ENCODE measurements around the gene UGT2B17.
"Not testable (repeated sequence)": the region's sequence is repeated elsewhere in the genome, so short reads cannot be mapped to it uniquely, and the experiment has no call there.

UGT2B17 gene

DNA sequence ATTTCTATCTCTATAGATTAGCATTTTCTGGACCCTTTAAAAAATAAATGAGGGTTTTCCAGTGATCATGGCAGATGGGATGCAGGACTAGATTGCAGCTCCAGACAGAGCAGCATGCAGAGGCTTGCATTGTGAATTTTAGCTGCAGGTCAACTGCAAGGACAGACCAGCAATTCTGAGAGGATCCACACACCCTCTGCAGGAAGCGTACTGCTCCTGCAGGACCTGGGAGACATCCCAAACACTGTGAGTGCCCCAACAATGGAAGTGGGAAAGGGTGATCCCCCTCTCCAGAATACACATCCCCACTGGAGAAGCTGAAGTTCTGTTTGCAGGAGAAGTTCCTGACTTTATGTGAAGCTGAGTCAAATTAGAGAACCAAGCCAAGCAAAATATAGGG, 7.1 kb downstream of the UGT2B17 start:
- DNase-seq (ENCODE audit: low spot score), result not testable (repeated sequence)

DNA sequence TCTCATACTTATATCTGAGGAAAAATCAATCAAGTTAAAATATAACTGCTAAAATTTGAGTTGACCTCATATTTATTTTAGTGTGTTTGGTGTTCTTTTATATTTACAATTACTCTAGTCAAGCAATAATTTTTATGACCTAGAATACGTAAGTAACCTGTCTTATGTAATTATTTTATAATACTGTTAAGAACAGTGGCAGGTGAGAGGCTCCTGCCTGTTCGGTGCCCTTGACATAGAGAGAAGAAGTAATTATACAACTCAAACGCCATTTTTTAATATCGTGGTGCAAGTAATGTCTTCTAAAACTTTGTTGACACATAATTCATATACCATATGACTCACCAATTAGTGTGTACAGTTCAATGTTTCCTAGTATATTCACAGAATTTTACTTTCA, 7.6 kb downstream of the UGT2B17 start:
- DNase-seq (ENCODE audit: low spot score), result not testable (repeated sequence)

DNA sequence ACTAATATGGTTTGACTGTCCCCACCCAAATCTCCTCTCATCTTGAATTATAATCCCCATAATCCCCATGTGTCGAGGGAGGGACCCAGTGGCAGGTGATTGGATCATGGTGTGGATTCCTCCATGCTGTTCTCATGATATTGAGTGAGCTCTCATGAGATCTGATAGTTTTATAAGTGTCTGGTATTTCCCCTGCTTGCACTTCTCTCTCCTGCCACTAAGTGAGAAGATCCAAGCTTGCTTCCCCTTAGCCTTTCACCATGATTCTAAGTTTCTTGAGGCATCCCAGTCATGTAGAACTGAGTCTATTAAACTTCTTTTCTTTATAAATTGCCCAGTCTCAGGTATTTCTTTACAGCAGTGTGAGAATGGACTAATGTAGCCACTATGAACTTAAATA, 9.8 kb downstream of the UGT2B17 start:
- DNase-seq (ENCODE audit: low spot score), result not testable (repeated sequence)

DNA sequence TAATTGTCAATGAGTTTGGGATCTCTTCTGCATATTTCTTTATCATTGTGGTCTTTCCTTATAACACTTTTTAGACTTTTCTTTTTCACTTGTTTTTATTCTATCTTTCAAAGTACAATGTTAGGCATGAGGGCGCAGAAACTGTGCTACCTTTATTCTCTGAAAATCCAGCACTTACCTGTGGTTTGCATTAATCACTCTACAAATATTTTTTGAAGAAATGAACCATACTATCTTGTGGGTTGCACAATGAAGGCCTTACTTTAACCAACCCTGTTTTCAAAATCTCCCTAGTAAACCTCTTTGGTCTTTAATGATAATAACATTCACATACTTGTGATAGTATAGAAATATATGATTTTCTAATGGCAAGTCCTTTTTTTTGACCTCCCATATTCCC, 11.0 kb downstream of the UGT2B17 start:
- DNase-seq (ENCODE audit: low spot score), result not testable (repeated sequence)

DNA sequence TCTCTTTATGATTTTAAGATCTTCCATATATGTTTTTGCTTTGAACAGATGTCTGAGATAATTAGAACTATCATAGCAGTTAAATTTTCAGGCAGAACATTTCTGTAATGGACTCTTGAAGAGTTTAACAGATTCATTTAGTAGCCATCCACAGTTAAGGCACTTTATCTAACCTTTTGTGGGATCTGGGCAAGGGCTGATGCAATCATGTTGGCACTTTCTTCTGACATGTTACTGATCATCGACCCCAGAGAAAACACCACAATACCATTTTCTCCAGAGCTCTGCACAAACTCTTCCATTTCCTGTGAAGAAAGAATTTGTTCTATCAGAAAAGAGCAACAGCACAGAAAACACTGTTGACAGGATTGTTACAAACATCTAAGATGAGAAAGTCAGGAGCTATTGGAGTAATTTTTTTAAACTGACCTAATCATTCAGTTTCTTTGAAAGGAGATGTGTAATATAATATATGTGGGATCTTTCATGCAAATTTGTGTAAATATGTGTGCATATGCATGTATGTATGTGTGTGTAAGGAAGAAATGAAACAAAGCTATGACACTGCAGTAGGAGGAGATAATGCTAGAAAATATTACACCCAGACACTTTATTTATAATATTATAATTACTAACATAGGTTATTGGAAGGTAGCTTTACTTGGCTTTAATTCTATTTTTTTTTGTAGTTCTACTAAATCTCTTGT, 15.6 kb downstream of the UGT2B17 start:
- not testable (repeated sequence) for DNase-seq (ENCODE audit: low spot score)

DNA sequence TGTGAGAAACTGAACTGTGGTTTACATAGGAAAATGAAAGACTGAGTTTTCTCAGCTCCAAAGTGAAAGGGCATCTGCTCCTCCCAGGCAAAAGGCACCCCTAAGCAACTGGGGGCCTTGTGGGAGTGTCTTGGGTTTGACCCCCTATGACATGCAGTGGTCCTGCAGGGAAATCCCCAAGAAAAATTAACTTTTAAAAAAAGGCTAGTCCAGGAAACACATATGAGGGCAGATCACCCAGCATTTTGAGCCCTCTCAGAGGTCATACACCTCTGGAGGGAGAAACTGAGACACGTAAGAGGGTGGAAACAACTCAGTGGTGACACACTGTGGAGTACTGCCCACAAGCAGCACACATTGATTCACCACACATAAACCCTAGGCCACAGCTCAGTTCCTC, 22.3 kb downstream of the UGT2B17 start:
- not testable (repeated sequence) for DNase-seq (ENCODE audit: low spot score)

DNA sequence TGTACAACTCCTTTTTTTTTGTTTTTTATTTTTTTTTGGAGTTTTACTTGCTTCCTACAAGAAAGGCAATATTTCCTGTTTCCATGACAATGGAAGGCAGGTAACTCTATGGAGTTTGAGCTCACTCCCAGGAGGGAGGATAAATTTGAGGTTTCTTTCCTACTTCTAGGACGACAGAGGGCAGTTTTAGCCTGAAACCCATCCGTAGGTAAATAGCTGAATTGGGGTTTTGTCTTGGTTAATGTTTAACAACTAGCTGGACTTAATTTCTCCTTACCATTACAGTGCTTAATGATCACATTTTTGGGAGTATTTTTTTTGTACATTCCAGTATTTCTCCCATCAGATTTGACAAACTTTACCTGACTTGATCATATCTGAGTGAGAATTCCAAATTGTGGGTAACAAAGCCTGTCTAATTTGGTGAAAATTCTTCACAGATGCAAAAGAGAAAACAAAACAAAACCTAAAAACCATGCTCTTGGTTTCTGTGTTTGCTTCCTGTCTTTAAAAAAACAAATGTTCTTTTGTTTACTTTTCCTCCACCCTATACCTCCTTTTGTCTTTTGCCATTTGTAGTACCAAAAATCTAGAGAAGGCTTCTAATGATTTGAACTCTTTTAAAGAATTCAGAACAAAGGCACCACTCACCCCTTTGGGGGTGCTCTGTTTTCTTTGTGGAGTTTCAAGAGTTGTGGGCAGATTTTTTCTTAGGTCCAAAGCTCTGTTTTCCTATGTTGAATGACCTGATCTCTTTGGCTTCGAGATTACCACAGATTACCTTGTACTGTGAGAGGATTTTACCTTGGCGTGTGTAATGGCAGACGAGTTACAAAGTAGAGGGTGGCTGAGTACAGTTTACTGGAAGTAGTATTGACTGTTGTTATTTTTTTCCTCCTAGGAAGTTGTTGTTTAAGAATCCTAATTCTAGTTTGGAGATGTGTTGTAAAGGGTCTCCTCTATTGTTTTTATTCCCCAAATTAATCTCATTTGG, 23.0 kb downstream of the UGT2B17 start:
- not testable (repeated sequence) for DNase-seq (ENCODE audit: low spot score)

DNA sequence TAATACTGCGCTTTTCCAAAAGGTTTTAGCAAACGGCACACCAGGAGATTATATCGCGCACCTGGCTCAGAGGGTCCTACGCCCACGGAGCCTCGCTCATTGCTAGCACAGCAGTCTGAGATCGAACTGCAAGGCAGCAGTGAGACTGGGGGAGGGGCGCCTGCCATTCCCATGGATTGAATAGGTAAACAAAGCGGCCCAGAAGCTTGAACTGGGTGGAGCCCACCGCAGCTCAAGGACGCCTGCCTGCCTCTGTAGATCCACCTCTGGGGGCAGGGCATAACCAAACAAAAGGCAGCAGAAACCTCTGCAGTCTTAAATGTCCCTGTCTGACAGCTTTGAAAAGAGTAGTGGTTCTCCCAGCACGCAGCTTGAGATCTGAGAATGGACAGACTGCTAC, 33.4 kb downstream of the UGT2B17 start:
- not testable (repeated sequence) for DNase-seq (ENCODE audit: low spot score)

DNA sequence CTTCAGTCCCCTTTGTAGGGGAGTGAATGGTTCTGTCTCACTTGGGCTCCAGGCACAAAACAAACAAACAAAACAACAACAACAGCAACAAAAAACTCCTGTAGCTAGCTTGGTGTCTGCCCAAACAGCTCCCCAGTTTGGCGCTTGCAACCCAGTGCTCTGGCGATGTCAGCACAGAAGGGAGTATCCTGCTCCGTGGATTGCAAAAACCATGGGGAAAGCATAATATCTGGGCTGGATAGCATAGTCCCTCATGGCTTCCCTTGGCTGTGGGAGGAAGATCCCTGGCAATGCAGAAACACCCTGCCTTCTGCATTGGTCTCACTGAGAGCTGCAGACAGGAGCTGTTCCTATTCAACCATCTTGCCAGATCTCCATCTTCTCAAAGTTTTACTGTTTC, 39.7 kb downstream of the UGT2B17 start:
- DNase-seq (ENCODE audit: low spot score), result no peak

DNA sequence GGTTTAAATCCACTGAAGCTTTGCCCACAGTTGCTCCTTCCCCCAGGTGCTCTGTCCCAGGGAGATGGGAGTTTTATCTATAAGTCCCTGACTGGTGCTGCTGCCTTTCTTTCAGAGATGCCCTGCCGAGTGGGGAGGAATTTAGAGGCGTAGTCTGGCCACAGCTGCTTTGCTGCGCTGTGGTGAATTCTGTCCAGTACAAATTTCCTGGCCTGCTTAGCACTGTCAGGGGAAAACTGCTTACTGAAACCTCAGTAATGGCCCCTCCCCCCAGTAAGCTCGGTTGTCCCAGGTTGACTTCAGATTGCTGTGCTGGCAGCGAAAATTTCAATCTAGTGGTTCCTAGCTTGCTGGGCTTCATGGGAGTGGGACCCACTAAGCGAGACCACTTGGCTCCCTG, 40.1 kb downstream of the UGT2B17 start:
- no peak for DNase-seq (ENCODE audit: low spot score)

DNA sequence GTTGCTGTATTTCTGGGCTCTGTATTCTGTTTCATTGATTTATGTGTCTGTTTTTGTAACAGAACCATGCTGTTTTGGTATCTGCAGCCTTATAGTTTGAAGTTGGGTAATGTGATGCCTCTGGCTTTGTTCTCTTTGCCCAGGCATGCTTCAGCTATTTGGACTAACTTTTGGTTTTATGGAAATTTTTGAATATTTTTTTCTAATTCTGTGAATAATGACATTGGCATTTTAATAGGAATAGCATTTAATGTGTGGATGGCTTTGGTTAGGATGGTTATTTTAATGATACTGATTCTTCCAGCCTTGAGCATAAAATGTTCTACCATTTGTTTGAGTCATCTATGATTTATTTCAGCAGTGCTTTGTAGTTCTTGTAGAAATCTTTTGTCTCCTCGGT, 53.9 kb downstream of the UGT2B17 start:
- DNase-seq (ENCODE audit: low spot score), result not testable (repeated sequence)

DNA sequence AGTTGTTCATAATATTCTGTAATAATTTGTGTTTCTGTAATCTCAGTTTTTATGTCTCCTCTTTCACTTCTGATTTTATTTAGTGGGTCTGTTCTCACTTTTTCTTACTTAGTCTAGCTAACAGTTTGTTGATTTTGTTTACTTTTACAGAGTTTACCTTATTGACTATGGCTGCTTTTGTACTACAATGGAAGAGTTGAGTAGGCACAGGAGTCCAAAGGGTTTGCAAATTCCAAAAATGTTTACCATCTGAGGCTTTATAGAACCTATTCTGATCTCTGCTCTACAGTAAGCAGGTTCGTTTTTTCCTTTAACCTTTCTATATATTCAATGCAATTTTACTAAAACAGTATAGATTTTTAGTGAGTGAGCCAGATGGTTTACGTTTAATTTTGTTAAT, 55.1 kb downstream of the UGT2B17 start:
- no peak for DNase-seq (ENCODE audit: low spot score)

DNA sequence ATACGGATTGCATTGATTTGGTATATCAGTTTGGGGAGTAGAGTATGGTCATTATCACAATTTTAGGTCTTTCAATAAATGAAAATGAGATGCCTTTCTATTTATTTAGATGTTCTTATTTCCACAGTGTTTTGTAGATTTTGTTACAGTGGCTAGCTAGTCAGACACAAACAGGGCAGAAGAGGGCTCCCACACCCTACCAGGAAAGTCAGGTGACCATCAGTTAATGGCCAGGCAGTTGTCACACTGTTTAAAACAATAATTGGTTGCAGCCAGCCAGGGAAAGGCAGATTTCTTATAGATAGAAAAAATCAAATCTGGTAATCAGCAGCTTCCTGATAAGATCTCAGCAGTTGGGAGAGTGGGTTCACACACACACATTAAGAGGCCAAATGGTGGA, 57.2 kb downstream of the UGT2B17 start:
- DNase-seq (ENCODE audit: low spot score), result no peak

DNA sequence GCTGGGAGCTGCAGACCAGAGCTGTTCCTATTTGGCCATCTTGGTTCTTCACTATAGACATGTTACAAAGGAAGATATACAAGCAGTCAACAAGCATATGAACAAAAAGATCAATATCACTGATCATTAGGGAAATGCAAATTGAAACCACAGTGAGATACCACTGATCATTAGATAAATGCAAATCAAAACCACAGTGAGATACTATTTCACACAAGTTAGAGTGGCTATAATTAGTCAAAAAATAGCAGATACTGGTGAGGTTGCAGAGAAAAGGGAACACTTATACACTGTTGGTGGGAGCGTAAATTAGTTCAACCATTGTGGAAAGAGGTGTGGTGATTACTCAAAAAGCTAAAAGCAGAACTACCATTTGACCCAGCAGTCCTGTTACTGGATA, 70.7 kb downstream of the UGT2B17 start:
- not testable (repeated sequence) for DNase-seq (ENCODE audit: low spot score)

DNA sequence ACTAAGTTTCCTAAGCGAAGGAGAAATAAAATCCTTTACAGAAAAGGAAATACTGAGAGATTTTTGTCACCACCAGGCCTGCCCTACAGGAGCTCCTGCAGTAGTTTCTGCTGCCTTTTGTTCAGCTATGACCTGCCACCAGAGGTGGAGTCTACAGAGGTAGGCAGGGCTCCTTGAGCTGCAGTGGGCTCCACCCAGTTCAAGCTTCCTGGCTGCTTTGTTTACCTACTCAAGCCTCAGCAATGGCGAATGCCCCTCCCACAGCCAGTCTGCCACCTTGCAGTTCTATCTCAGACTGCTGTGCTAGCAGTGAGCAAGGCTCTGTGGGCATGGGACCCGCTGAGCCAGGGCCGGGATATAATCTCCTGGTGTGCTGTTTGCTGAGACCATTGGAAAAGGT, 71.3 kb downstream of the UGT2B17 start:
- not testable (repeated sequence) for DNase-seq (ENCODE audit: low spot score)

DNA sequence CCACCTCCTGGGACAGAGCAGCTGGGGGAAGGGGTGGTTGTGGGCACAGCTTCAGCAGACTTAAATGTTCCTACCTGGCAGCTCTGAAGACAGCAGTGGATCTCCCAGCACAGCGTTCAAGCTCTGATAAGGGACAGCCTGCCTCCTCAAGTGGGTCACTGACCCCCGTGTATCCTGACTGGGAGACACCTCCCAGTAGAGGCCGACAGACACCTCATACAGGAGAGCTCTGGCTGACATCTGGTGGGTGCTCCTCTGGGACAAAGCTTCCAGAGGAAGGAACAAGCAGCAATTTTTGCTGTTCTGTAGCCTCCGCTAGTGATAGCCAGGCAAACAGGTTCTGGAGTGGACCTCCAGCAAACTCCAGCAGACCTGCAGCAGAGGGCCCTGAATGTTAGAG, 72.7 kb downstream of the UGT2B17 start:
- not testable (repeated sequence) for DNase-seq (ENCODE audit: low spot score)

DNA sequence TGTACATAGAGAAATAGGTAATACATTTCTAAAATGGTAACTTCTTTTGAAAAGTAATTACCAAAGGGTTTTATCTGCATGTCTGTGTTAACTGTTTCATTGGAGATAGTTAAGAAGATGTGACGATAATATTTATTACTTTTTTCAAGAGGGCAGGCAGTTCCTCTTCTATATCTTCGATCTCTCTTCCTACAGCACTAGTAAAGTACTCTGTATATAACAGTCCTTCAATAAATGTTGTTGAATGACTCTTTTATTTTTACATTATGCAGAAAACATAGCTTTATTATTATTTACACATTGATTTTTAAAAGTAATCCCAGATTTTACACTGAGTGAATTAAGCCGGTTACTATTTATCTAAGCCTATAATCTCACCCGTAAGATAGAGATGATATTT, 77.1 kb downstream of the UGT2B17 start:
- no peak for DNase-seq (ENCODE audit: low spot score)

DNA sequence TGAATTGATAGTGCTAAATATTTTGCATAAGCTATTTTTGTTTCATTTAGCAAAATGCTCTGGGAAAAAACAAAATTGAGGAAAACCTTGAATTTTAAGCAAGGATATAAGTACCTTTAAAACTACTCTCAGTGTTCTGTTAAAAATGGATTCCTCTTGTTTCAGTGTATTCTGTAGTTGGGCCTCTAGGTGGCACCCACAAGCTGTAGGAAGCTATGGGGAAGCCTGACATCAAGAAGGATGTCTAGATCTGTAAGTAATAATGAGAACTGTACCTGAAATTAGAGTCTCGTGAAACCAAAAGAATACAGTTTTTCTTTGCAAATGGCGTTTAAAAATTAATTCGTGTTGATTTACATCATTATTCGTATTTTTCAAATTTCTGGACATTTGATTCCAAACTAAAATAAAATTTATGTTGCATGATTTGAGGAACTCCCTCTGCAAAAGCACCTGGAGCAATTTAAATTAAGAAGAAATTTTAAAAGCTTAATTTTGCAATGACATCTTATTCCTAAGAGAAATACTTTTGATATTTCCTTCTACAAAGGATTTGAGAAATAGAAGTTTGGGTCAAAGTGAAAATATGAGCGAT, 77.6 kb downstream of the UGT2B17 start:
- DNase-seq (ENCODE audit: low spot score), result peak; percentile 32

DNA sequence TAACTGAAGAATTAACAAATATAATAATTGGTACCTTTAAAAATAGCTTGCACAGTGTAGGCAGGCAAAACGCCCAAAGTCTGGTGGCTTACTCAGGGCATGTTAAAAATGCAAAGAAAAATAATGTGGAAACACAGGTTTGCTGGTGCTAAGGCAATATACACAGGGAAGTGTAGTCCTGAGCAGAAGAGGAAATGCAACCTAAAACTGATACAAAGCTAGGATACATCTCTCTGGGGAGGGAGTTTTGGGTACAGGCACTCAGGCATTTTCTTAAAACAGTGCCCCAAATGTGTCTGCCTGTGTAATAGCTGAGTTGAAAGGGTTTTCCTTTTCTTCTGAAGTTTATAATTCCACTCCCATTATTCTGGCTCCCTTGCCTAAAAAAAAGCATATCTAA, 81.4 kb downstream of the UGT2B17 start:
- no peak for DNase-seq (ENCODE audit: low spot score)

DNA sequence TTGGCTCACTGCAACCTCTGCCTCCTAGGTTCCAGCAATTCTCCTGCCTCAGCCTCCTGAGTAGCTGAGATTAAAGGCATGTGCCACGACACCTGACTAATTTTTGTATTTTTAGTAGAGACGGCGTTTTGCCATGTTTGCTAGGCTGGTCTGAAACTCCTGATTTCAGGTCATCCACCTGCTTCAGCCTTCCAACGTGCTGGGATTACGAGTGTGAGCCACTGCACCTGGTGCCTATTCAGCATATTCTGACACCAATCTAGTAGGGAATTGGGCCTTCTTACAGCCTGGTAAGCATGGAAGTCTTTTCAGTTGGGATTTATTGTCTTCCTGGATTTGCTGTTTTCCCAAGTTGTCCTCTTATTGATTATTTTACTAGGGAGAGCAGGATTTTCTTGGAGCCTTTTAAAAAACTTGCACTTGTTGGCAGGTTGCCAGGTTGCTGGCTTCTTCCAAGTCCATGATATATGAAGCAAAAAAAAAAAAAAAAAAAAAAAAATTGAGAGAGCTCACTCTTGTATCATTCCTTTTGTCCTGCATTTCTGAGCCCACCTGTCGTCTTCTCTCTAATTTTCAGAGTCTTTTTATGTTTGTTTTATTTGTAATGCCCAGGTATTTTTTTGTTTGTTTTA, 85.2 kb downstream of the UGT2B17 start:
- no peak for DNase-seq (ENCODE audit: low spot score)

DNA sequence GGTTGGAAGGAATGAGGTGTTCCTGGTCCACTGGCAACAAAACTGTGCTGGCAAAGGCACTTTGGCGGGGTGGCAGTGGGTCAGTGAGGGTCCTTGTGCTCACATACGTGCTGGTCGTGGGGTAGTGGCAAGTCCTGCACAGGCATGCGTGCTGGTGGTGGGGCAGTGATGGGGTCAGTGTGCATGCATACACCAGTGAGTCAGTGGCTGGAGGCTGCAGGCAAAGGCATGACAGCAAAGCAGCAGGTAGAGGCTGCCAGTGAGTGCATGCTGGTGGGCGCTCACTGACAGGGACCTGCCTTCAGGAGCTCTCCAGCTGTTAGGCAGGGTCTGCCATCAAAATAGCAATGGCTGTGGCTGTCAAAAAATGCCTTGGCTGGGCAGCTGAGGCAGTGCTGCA, 86.8 kb downstream of the UGT2B17 start:
- no peak for DNase-seq (ENCODE audit: low spot score)

Measured in COLO829 (cell line).